Hepatocyte (in vitro differentiated cells): ENCODE measurements around the gene CCSER2. TPM values are rescaled to one million over a fixed set of nuclear protein-coding genes. Genes with fewer than 3 reads are reported as not detected.

Experiments used
- DNase-seq: peaks from one replicate; pipeline ENCODE4 v3.0.0-alpha.2; 2016; ENCODE audit warnings: low spot score
- H2AFZ ChIP-seq: fragments of 200-600 bp; sonication (generic); 2 replicates; pipeline ENCODE4 v1.6.0; 2016; ENCODE audit warnings: antibody characterized with exemption, mild to moderate bottlenecking
- H3K27ac ChIP-seq: fragments of 200-600 bp; sonication (generic); 2 replicates; pipeline ENCODE4 v1.5.1; 2016; ENCODE audit warnings: mild to moderate bottlenecking
- H3K27me3 ChIP-seq: fragments of 200-600 bp; sonication (generic); 2 replicates; pipeline ENCODE4 v1.6.1; 2016
- H3K36me3 ChIP-seq: fragments of 200-600 bp; sonication (generic); replicated peaks from 2 replicates; pipeline ENCODE4 v1.5.1; 2016; ENCODE audit warnings: low read depth; ENCODE audit not compliant: insufficient read depth
- H3K4me1 ChIP-seq: fragments of 200-600 bp; sonication (generic); 2 replicates; pipeline ENCODE4 v1.5.1; 2016; ENCODE audit warnings: mild to moderate bottlenecking, moderate library complexity; ENCODE audit not compliant: insufficient read depth
- H3K4me2 ChIP-seq: fragments of 200-600 bp; sonication (generic); 2 replicates; pipeline ENCODE4 v1.6.0; 2016
- H3K4me3 ChIP-seq: fragments of 200-600 bp; sonication (generic); 2 replicates; pipeline ENCODE4 v1.5.1; 2016; ENCODE audit warnings: mild to moderate bottlenecking
- H3K79me2 ChIP-seq: fragments of 200-600 bp; sonication (generic); 2 replicates; pipeline ENCODE4 v1.6.0; 2017; ENCODE audit warnings: mild to moderate bottlenecking
- H3K9me2 ChIP-seq: fragments of 200-600 bp; sonication (generic); replicated peaks from 2 replicates; pipeline ENCODE4 v1.6.0; 2017; ENCODE audit warnings: mild to moderate bottlenecking; ENCODE audit not compliant: insufficient read depth
- H3K9me3 ChIP-seq: fragments of 200-600 bp; sonication (generic); 2 replicates; pipeline ENCODE4 v1.5.1; 2016; ENCODE audit warnings: low read depth, mild to moderate bottlenecking
- H4K20me1 ChIP-seq: fragments of 200-600 bp; sonication (generic); 2 replicates; pipeline ENCODE4 v1.6.0; 2016; ENCODE audit warnings: mild to moderate bottlenecking; ENCODE audit not compliant: insufficient read depth, poor library complexity, severe bottlenecking
- EZH2 ChIP-seq: fragments of 200-600 bp; sonication (generic); IDR thresholded peaks from 2 replicates; pipeline ENCODE4 v1.6.1; 2016; ENCODE audit warnings: antibody characterized with exemption, mild to moderate bottlenecking, borderline replicate concordance
- EZH2phosphoT487 ChIP-seq: fragments of 200-600 bp; sonication (generic); IDR thresholded peaks from one replicate; pipeline ENCODE4 v1.6.1; 2018; ENCODE audit warnings: antibody characterized with exemption, mild to moderate bottlenecking, low read depth, moderate library complexity; ENCODE audit not compliant: unreplicated experiment, severe bottlenecking
- WGBS: methylation state at CpG from one replicate; pipeline ENCODE4 v1.1.6; 2016; ENCODE audit warnings: low lambda C conversion rate; ENCODE audit errors: missing lambda C conversion rate; 5-methylcytosine and 5-hydroxymethylcytosine counted together
- polyA plus RNA-seq: library from polyadenylated mRNA; unstranded; fragments of >200 nt; fragmentation: Nextera tagmentation; extraction: Ambion mirVana; gene quantifications from 2 replicates; pipeline ENCODE4 v1.2.1, GENCODE V29; 2016
- total RNA-seq: library from RNA; depleted of rRNA; stranded (reverse); fragments of >200 nt; gene quantifications from 2 replicates; pipeline ENCODE4 v1.2.3, GENCODE V29; 2014
- TF ChIP-seq, protein P1 (sequence below): fragments of 200-600 bp; sonication (generic); IDR thresholded peaks from 2 replicates; pipeline ENCODE4 v1.5.1; 2016; ENCODE audit warnings: antibody characterized with exemption, mild to moderate bottlenecking; ENCODE audit not compliant: poor library complexity

The CCSER2 gene
- total and polyA plus RNA-seq, 2 experiments from 2014 or later, result 36.5 to 39.7 TPM

DNA sequence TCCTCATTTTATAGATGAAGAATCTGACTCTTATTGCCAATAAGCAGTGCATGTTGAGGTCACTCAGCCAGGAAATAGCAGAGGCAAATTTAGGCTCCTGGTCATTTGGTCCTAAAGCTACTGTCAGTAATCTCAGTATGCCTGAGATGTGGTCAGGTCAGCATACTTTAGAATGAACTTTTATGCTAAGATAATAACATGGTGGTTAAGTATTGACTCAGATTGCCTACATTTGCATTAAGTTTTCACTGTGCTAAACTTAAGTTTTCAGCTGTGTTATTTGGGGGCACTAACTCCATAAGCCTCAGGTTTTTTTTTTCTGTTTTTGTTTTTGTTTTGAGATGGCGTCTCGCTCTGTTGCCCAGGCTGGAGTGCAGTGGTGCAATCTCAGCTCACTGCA, 35.9 kb upstream of the CCSER2 start:
- no peaks in the 10 kb centered on the region for H3K9me2 ChIP-seq
- no peak overlapping the region for H3K27ac ChIP-seq
- H2AFZ ChIP-seq, result no peak overlapping the region
- H4K20me1 ChIP-seq, result no peaks in the 10 kb centered on the region
- no peak overlapping the region for H3K4me3 ChIP-seq
- 88% methylated on average over 2 of the region's 2 CpGs for WGBS
- peaks cover 14% of the 10 kb centered on the region for H3K27me3 ChIP-seq
- H3K9me3 ChIP-seq, result no peaks in the 10 kb centered on the region
- no peak for DNase-seq
- H3K4me1 ChIP-seq, result no peaks in the 10 kb centered on the region
- H3K79me2 ChIP-seq, result no peaks in the 10 kb centered on the region
- H3K4me2 ChIP-seq, result no peak overlapping the region
- no peaks in the 10 kb centered on the region for H3K36me3 ChIP-seq
- TF ChIP-seq EZH2phosphoT487 (no peak), EZH2 (no peak)
- TF ChIP-seq, protein P1, sequence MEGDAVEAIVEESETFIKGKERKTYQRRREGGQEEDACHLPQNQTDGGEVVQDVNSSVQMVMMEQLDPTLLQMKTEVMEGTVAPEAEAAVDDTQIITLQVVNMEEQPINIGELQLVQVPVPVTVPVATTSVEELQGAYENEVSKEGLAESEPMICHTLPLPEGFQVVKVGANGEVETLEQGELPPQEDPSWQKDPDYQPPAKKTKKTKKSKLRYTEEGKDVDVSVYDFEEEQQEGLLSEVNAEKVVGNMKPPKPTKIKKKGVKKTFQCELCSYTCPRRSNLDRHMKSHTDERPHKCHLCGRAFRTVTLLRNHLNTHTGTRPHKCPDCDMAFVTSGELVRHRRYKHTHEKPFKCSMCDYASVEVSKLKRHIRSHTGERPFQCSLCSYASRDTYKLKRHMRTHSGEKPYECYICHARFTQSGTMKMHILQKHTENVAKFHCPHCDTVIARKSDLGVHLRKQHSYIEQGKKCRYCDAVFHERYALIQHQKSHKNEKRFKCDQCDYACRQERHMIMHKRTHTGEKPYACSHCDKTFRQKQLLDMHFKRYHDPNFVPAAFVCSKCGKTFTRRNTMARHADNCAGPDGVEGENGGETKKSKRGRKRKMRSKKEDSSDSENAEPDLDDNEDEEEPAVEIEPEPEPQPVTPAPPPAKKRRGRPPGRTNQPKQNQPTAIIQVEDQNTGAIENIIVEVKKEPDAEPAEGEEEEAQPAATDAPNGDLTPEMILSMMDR, result no peak

DNA sequence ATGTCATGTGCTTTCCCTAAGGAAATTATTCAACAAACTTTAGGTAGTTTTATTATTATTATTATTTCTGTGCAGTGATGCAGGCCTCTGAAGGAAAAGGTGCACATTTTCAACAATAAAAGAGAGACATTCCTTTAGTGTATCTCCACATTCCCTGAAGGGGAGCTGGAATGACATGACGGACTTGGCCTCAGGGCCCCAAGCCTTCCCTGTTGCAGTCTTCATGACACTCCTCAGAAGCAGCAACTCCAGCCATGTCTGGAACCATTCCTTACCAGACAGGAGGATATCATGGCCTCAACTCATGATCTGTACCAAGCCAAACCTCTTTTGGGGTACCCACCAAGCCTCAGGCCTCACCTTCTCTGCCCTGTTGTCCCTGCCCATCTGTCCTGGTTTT, 35.2 kb upstream of the CCSER2 start:
- no peaks in the 10 kb centered on the region for H4K20me1 ChIP-seq
- H3K9me2 ChIP-seq, result no peaks in the 10 kb centered on the region
- no peak for DNase-seq
- 78% methylated on average over 1 of the region's 1 CpG for WGBS
- no peaks in the 10 kb centered on the region for H3K4me1 ChIP-seq
- TF ChIP-seq EZH2 (no peak), EZH2phosphoT487 (no peak)
- TF ChIP-seq, protein P1, result no peak
- H3K79me2 ChIP-seq, result no peaks in the 10 kb centered on the region
- no peaks in the 10 kb centered on the region for H3K9me3 ChIP-seq
- no peak overlapping the region for H3K4me2 ChIP-seq
- peaks cover 14% of the 10 kb centered on the region for H3K27me3 ChIP-seq
- no peak overlapping the region for H3K4me3 ChIP-seq
- no peak overlapping the region for H2AFZ ChIP-seq
- no peaks in the 10 kb centered on the region for H3K36me3 ChIP-seq
- no peak overlapping the region for H3K27ac ChIP-seq

DNA sequence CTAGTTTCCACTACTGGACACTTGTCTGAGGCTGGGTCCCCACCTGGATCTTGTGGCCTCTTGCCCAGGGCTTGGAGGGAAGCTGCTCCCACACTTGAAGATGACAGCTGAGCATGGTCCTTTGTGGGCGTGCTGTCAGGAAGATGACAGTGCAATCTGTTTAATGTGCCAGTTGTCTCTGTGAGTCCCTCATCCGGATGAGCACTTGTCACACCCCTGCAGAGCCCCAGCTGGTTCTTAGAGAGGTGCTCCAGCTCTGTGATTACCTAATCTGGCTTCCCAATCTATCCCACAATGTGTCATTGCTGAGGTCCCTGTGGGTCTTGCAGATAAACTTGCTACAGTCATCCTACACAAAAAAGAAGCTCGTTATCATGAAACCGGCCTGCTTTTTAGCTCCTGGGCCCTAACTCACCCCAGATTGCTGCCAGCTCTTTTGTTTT, 34.8 kb upstream of the CCSER2 start:
- DNase-seq, result no peak
- Histone ChIP-seq H4K20me1 (no peaks in the 10 kb centered on the region), H3K9me3 (no peaks in the 10 kb centered on the region), H3K4me2 (no peak overlapping the region), H2AFZ (no peak overlapping the region), H3K36me3 (no peaks in the 10 kb centered on the region), H3K79me2 (no peaks in the 10 kb centered on the region), H3K9me2 (no peaks in the 10 kb centered on the region), H3K27me3 (peaks cover 12% of the 10 kb centered on the region), H3K27ac (no peak overlapping the region), H3K4me3 (no peak overlapping the region), H3K4me1 (no peaks in the 10 kb centered on the region)
- TF ChIP-seq EZH2phosphoT487 (no peak), EZH2 (no peak)
- TF ChIP-seq, protein P1, result no peak
- 48% methylated on average over 4 of the region's 4 CpGs for WGBS
